OCI-LY1 (cell line): ENCODE results near the gene CPLX1.

Experiments used
- H2AFZ ChIP-seq: fragments of 200-600 bp; sonication (generic), shearing (Covaris generic); 2 replicates; pipeline ENCODE4 v1.6.0; 2014; ENCODE audit warnings: antibody characterized with exemption, mild to moderate bottlenecking, low read length
- H3F3A ChIP-seq: fragments of 200-600 bp; sonication (generic), shearing (Covaris generic); 2 replicates; pipeline ENCODE4 v1.6.0; 2014; ENCODE audit warnings: mild to moderate bottlenecking, antibody characterized with exemption, low read length, moderate library complexity; ENCODE audit not compliant: insufficient read depth
- H3K27ac ChIP-seq: fragments of 200-600 bp; sonication (generic); 2 replicates; pipeline ENCODE4 v1.5.1; 2014; ENCODE audit warnings: low read length, mixed run types, mild to moderate bottlenecking, low read depth; ENCODE audit not compliant: poor library complexity, severe bottlenecking
- H3K27me3 ChIP-seq: fragments of 200-600 bp; sonication (generic); 2 replicates; pipeline ENCODE4 v1.6.0; 2014; ENCODE audit warnings: antibody characterized with exemption, mild to moderate bottlenecking, low read length, moderate library complexity; ENCODE audit not compliant: insufficient read depth
- H3K36me3 ChIP-seq: fragments of 200-600 bp; sonication (generic); 2 replicates; pipeline ENCODE4 v1.6.1; 2014; ENCODE audit warnings: mild to moderate bottlenecking, antibody characterized with exemption, low read length, moderate library complexity, mixed read lengths; ENCODE audit not compliant: insufficient read depth
- H3K4me1 ChIP-seq: fragments of 200-600 bp; sonication (generic); 2 replicates; pipeline ENCODE4 v1.5.1; 2014; ENCODE audit warnings: mild to moderate bottlenecking, low read length, moderate library complexity; ENCODE audit not compliant: insufficient read depth, severe bottlenecking
- H3K4me2 ChIP-seq: fragments of 200-600 bp; sonication (generic), shearing (Covaris generic); 2 replicates; pipeline ENCODE4 v1.6.1; 2014; ENCODE audit warnings: low read length
- H3K4me3 ChIP-seq: fragments of 200-600 bp; sonication (generic); 2 replicates; pipeline ENCODE4 v1.5.1; 2014; ENCODE audit warnings: low read length, low read depth, mild to moderate bottlenecking, mixed read lengths; ENCODE audit not compliant: poor library complexity, severe bottlenecking
- H3K79me2 ChIP-seq: fragments of 200-600 bp; shearing (Covaris generic); 2 replicates; pipeline ENCODE4 v1.6.1; 2016; ENCODE audit warnings: mixed run types, low read length, mixed read lengths; ENCODE audit not compliant: insufficient read depth
- H3K9ac ChIP-seq: fragments of 200-600 bp; sonication (generic), shearing (Covaris generic); 2 replicates; pipeline ENCODE4 v1.6.1; 2014; ENCODE audit warnings: mild to moderate bottlenecking, low read length, mixed read lengths
- H3K9me2 ChIP-seq: fragments of 200-600 bp; sonication (generic), shearing (Covaris generic); 2 replicates; pipeline ENCODE4 v1.6.1; 2014; ENCODE audit warnings: low read depth, mild to moderate bottlenecking, low read length, mixed read lengths
- H3K9me3 ChIP-seq: fragments of 200-600 bp; shearing (Covaris generic); 2 replicates; pipeline ENCODE4 v1.6.1; 2014; ENCODE audit warnings: low read length, mixed read lengths
- H4K20me1 ChIP-seq: fragments of 200-600 bp; sonication (generic), shearing (Covaris generic); 2 replicates; pipeline ENCODE4 v1.6.0; 2016; ENCODE audit warnings: mild to moderate bottlenecking, low read length; ENCODE audit not compliant: insufficient read depth
- CTCF ChIP-seq: fragments of 200-600 bp; sonication (generic), shearing (Covaris generic); IDR thresholded peaks from 2 replicates; pipeline ENCODE4 v1.5.1; 2017; ENCODE audit warnings: mild to moderate bottlenecking, antibody characterized with exemption, low read length, moderate library complexity, mixed read lengths
- EZH2 ChIP-seq: fragments of 200-600 bp; sonication (generic), shearing (Covaris generic); IDR thresholded peaks from 2 replicates; pipeline ENCODE4 v1.8.0; 2017; ENCODE audit warnings: borderline replicate concordance, mixed run types, mild to moderate bottlenecking, antibody characterized with exemption, low read length, moderate library complexity, mixed read lengths

CPLX1 gene

DNA sequence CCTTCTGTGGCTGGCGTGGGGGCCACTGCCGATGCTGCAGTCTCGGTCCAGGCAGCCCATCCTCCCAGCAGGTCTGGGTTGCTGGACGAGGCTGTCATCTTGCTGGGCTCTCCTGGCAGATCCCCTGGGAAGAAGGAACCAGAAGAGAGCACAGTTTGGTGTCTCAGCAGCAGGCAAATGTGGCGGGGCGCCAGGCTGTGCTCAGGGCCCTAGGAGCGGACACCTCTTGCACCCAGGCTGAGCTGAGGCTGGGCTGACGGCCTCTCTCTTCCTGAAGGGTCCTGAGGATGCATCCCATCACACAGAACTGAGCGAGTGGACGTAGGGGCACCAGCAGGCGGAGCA lies 39.2 kb upstream of the CPLX1 start:
- H4K20me1 ChIP-seq: no peaks in the 10 kb centered on the region
- no peak overlapping the region for H3K4me2 ChIP-seq
- TF ChIP-seq EZH2 (no peak), CTCF (no peak)
- H3K36me3 ChIP-seq: peaks cover 4% of the 10 kb centered on the region; the same call in 1 of the 2 replicates
- no peak overlapping the region for H3K9ac ChIP-seq
- H3K27ac ChIP-seq: no peak overlapping the region
- H3K9me3 ChIP-seq: no peaks in the 10 kb centered on the region
- H3K9me2 ChIP-seq: no peaks in the 10 kb centered on the region
- H3K79me2 ChIP-seq: no peaks in the 10 kb centered on the region
- no peaks in the 10 kb centered on the region for H3K27me3 ChIP-seq
- no peak overlapping the region for H3K4me3 ChIP-seq
- H3F3A ChIP-seq: no peaks in the 10 kb centered on the region
- no peak overlapping the region for H2AFZ ChIP-seq
- H3K4me1 ChIP-seq: no peaks in the 10 kb centered on the region

- no peaks in the 10 kb centered on the region for H3K9me3 ChIP-seq
- peaks cover 4% of the 10 kb centered on the region; the same call in 1 of the 2 replicates for H3K36me3 ChIP-seq
- no peak overlapping the region for H3K9ac ChIP-seq
- H3K79me2 ChIP-seq: no peaks in the 10 kb centered on the region
- no peak overlapping the region for H3K4me3 ChIP-seq
- H2AFZ ChIP-seq: no peak overlapping the region
- H4K20me1 ChIP-seq: no peaks in the 10 kb centered on the region
- no peaks in the 10 kb centered on the region for H3K9me2 ChIP-seq
- H3K4me2 ChIP-seq: no peak overlapping the region
- no peak overlapping the region for H3K27ac ChIP-seq
- H3K4me1 ChIP-seq: no peaks in the 10 kb centered on the region
- no peaks in the 10 kb centered on the region for H3F3A ChIP-seq
- no peaks in the 10 kb centered on the region for H3K27me3 ChIP-seq
- TF ChIP-seq EZH2 (no peak), CTCF (no peak)
Measured at GRCh38 chr4:864456-865120, 38.7 kb upstream of the CPLX1 start.

DNA sequence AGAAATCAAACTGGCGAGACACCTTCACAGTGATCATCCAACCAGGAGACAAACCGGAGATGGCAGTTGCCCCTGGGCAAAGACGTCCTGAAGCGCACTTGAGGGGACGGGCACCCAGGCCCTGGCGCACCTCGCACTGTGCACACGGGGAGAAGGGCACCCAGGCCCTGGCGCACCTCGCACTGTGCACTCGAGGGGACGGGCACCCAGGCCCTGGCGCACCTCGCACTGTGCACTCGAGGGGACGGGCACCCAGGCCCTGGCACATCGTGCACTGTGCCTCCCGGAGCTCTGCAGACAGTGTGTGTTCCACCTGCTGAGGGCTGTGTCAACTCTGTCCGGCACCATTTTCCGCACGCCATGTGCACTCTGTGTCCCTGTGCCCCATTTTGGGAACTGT lies 34.6 kb upstream of the CPLX1 start:
- H4K20me1 ChIP-seq: no peaks in the 10 kb centered on the region

More for the DNA sequence above, 34.6 kb upstream of the CPLX1 start:
- H3K4me1 ChIP-seq: no peaks in the 10 kb centered on the region
- no peaks in the 10 kb centered on the region for H3K9me2 ChIP-seq
- H3K9ac ChIP-seq: no peak overlapping the region
- no peak overlapping the region for H3K4me2 ChIP-seq
- no peaks in the 10 kb centered on the region for H3K27me3 ChIP-seq
- no peak overlapping the region for H3K4me3 ChIP-seq
- 0 out of 2 replicates have a peak, but pooled peaks cover 5% of the 10 kb centered on the region for H3F3A ChIP-seq
- no peak for TF ChIP-seq CTCF
- TF ChIP-seq EZH2: no peak
- no peak overlapping the region for H2AFZ ChIP-seq
- peaks cover 17% of the 10 kb centered on the region; the same call in 1 of the 2 replicates for H3K36me3 ChIP-seq
- H3K27ac ChIP-seq: no peak overlapping the region
- H3K9me3 ChIP-seq: no peaks in the 10 kb centered on the region
- no peaks in the 10 kb centered on the region for H3K79me2 ChIP-seq
